Upper lobe of right lung (tissue), 1 donor: ENCODE results near the gene ARHGEF10L. TPM values are rescaled to one million over a fixed set of nuclear protein-coding genes. Genes with fewer than 3 reads are reported as not detected.

Source experiments
- ATAC-seq: fragments of 200-7000 bp; cut with Tn5 transposase; one replicate; pipeline ENCODE4 v1.9.1; 2020; ENCODE audit warnings: mild to moderate bottlenecking, moderate library complexity
- DNase-seq: peaks from one replicate; pipeline ENCODE4 v3.0.0-alpha.2; 2020
- H3K27ac ChIP-seq: fragments of 200-600 bp; one replicate; pipeline ENCODE4 v1.8.0; 2022
- H3K27me3 ChIP-seq: fragments of 200-600 bp; one replicate; pipeline ENCODE4 v1.8.0; 2022; ENCODE audit warnings: mild to moderate bottlenecking
- H3K36me3 ChIP-seq: fragments of 200-600 bp; one replicate; pipeline ENCODE4 v1.8.0; 2022
- H3K4me1 ChIP-seq: fragments of 200-600 bp; one replicate; pipeline ENCODE4 v1.8.0; 2022
- H3K4me3 ChIP-seq: fragments of 200-600 bp; one replicate; pipeline ENCODE4 v1.8.0; 2022; ENCODE audit warnings: mild to moderate bottlenecking
- H3K9me3 ChIP-seq: fragments of 200-600 bp; one replicate; pipeline ENCODE4 v1.8.0; 2022
- CTCF ChIP-seq: fragments of 200-600 bp; IDR thresholded peaks from one replicate; pipeline ENCODE4 v1.8.0; 2022; ENCODE audit warnings: antibody characterized with exemption
- intact Hi-C: fragments of 100-400 bp; cut with DNase I; formaldehyde crosslinking; loops from one replicate; pipeline ENCODE4 v1.11.0; 2022
- total RNA-seq: library from RNA; stranded (reverse); fragmentation: NEBNext Ultra II Directional; extraction: Animal tissue kit (Norgen Biotek cat#: 25700); gene quantifications from one replicate; pipeline ENCODE4 v1.2.1, GENCODE V29; 2021
- donor health status: DM: no; HTN: yes; CAD: no; lungs with severe emphysema.

ARHGEF10L gene
- total RNA-seq, 1 donor from 2014 or later, result 34.1 TPM

DNA sequence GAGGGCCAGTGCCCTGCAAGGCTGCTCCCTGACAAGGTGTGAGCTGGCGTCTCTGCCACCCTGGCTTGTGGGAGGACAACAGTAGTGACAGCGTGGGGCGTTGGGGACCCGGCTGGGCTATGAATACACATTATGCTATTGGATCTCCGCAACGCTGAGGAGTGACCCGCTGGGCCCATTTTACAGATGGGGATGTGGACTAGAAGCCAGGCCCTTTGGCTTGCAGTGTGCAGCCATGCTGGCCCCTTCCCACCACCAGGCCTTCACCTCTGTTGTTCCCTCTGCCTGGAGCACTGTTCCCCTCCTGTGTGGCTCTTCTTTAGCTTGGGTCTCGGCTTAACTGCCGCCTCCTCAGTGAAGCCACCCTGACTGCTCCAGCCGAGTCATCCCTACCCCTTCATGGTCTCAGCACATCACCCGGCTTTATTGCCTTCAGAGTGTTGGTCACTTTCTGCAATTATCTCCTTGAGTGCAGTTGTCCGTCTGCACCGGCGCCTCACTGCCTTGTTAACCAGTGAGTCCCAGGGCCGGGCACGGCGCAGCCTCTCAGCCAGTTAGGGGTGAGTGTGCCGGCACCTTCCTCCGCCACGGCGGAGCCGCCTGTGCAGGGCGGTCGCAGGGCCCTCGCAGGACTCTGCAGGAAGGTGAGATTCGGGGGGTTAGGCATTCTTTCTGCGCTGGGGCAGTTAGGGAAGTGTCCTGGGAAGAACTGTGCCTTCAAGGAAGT, 131.3 kb downstream of the ARHGEF10L start:
- Histone ChIP-seq H3K36me3 (peaks cover 7% of the 10 kb centered on the region), H3K4me1 (no peaks in the 10 kb centered on the region), H3K27ac (no peak overlapping the region), H3K9me3 (no peaks in the 10 kb centered on the region), H3K27me3 (no peaks in the 10 kb centered on the region), H3K4me3 (no peak overlapping the region)
- intact Hi-C loops, result no loop called here
- DNase-seq (no peak), ATAC-seq (no peak)
- no peak for TF ChIP-seq CTCF

GRCh38 chr1:17671314-17671705, 131.8 kb downstream of the ARHGEF10L start:
- no peak overlapping the region for H3K27ac ChIP-seq
- H3K4me3 ChIP-seq, result no peak overlapping the region
- intact Hi-C loops, result no loop called here
- H3K27me3 ChIP-seq, result no peaks in the 10 kb centered on the region
- no peak for TF ChIP-seq CTCF
- no peak for DNase-seq
- H3K9me3 ChIP-seq, result no peaks in the 10 kb centered on the region
- no peak for ATAC-seq
- H3K4me1 ChIP-seq, result no peaks in the 10 kb centered on the region
- H3K36me3 ChIP-seq, result peaks cover 6% of the 10 kb centered on the region

GRCh38 chr1:17671741-17672140, 132.2 kb downstream of the ARHGEF10L start:
- Histone ChIP-seq H3K9me3 (no peaks in the 10 kb centered on the region), H3K27me3 (no peaks in the 10 kb centered on the region), H3K4me1 (no peaks in the 10 kb centered on the region), H3K4me3 (no peak overlapping the region), H3K36me3 (peaks cover 6% of the 10 kb centered on the region), H3K27ac (no peak overlapping the region)
- intact Hi-C loops, result no loop called here
- ATAC-seq, result no peak
- no peak for DNase-seq
- TF ChIP-seq CTCF, result no peak

- ATAC-seq (no peak), DNase-seq (no peak)
- Histone ChIP-seq H3K9me3 (no peaks in the 10 kb centered on the region), H3K27ac (no peak overlapping the region), H3K4me3 (no peak overlapping the region), H3K27me3 (no peaks in the 10 kb centered on the region), H3K36me3 (peaks cover 2% of the 10 kb centered on the region), H3K4me1 (no peaks in the 10 kb centered on the region)
- no peak for TF ChIP-seq CTCF
- intact Hi-C loops, result no loop called here
These were observed 132.7 kb downstream of the ARHGEF10L start for GRCh38 chr1:17672226-17672625.

DNA sequence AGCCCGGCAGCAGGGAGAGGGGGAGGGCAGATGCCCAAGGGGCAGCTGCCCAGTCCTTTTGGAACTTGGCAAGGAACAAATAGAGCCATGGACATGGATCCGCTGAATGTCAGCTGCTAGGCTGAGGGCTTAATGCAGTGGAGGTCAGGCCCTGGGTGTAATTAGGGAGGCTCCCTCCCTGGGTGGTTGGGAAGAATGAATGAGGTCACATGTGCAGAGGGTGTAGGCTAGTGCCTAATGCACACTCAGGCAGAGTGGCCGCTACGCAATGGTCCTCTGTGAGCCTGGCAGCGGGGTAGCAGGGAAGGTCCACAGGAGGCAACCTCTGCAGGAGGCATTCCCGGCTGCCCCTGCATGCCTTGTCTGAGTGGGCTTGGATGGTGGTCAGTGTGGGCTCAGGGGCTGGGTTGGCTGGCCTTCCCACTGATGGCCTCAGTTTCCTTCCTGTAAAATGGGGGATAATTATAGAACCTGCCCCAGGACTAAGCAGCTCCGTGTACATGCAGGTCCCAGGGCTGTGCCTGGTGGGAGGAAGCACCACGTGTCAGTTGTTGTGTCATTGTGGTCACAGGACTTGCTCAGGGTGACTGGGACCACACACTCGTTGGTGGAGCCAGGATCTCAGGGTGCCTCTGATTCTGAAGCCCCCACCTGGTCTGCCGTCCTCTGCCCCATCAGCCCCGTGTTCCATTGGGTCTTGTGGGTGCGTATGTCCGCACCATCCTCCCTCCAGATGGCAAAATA, 134.0 kb downstream of the ARHGEF10L start:
- Histone ChIP-seq H3K36me3 (no peaks in the 10 kb centered on the region), H3K9me3 (no peaks in the 10 kb centered on the region), H3K4me1 (no peaks in the 10 kb centered on the region), H3K27me3 (no peaks in the 10 kb centered on the region), H3K4me3 (no peak overlapping the region), H3K27ac (no peak overlapping the region)
- DNase-seq (no peak), ATAC-seq (peak; percentile 63)
- intact Hi-C loops, result no loop called here
- no peak for TF ChIP-seq CTCF
